ENCODE results near the gene SEC62.

- TF ChIP-seq, protein P1, sequence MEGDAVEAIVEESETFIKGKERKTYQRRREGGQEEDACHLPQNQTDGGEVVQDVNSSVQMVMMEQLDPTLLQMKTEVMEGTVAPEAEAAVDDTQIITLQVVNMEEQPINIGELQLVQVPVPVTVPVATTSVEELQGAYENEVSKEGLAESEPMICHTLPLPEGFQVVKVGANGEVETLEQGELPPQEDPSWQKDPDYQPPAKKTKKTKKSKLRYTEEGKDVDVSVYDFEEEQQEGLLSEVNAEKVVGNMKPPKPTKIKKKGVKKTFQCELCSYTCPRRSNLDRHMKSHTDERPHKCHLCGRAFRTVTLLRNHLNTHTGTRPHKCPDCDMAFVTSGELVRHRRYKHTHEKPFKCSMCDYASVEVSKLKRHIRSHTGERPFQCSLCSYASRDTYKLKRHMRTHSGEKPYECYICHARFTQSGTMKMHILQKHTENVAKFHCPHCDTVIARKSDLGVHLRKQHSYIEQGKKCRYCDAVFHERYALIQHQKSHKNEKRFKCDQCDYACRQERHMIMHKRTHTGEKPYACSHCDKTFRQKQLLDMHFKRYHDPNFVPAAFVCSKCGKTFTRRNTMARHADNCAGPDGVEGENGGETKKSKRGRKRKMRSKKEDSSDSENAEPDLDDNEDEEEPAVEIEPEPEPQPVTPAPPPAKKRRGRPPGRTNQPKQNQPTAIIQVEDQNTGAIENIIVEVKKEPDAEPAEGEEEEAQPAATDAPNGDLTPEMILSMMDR (conservative IDR thresholded peaks at IDR 0.05; ENCODE audit: low read depth, low read length): no peak
- TF ChIP-seq FOS (IDR thresholded peaks at IDR 0.05; ENCODE audit: low read depth, low read length): no peak
- no peak for TF ChIP-seq POLR2A (IDR thresholded peaks at IDR 0.05; ENCODE audit: low read depth, low read length)
- TF ChIP-seq RAD21 (IDR thresholded peaks at IDR 0.05; ENCODE audit: low read length): no peak
- TF ChIP-seq MAFK (IDR thresholded peaks at IDR 0.05; ENCODE audit: low read depth, low read length): no peak
- TF ChIP-seq, protein P2, sequence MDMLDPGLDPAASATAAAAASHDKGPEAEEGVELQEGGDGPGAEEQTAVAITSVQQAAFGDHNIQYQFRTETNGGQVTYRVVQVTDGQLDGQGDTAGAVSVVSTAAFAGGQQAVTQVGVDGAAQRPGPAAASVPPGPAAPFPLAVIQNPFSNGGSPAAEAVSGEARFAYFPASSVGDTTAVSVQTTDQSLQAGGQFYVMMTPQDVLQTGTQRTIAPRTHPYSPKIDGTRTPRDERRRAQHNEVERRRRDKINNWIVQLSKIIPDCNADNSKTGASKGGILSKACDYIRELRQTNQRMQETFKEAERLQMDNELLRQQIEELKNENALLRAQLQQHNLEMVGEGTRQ (IDR thresholded peaks at IDR 0.05; ENCODE audit: low read depth, low read length): no peak
Observed at GRCh38 chr3:170033489-170033888, 66.9 kb downstream of the SEC62 start.
